ENCODE measurements around the gene TRPC1.

Gene TRPC1

GRCh38 chr3:142846779-142847577 is 123.1 kb downstream of the TRPC1 start:
- DNase-seq, result no peak

DNA sequence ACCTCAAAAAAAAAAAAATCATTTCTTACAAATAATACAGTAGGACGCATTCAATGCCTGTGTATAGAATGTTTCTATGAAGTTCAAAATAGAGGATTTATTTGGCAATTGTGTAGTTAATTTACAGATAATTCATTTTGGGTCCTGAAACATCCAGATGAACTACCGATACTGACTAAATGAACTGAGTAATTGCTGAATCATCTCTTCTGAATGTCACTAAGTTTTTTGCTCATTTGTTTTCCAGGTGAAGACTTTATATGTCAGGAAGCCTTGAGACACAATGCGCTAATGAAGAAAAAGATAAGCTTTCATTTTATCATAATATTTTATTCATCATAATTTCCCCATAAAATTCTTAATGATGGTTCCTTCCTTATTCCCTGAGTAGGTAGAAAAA is 125.3 kb downstream of the TRPC1 start:
- no peak for DNase-seq

DNA sequence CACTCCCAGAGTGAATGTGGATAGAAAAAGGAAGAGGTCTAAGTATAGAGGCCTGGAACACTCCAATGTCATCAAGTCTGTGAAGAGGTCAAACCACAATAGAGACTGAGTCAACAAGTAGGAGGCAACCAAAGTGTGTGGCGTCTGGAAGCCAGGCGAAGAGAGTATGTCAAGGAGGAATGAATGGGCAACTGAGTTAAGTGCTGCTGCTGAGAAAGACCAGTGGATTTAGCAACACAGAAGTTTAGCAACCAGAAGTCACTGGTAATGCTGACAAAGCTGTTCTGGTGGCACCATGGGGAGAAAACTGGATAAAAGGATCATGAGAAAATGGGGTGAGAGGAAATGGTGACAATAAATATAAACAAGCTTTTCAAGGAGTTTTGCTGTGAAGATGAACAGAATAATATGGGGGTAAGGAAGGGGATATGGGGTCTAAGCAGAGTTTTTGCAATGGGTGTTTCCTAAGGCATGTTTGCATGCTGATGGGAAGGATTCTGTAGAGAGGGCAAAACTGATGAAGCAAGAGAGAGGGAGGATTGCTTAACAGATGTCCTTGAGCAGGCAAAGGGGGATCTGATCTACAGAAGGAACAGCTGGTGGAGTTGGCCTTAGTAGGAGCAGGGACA is 126.7 kb downstream of the TRPC1 start:
- no peak for DNase-seq

DNA sequence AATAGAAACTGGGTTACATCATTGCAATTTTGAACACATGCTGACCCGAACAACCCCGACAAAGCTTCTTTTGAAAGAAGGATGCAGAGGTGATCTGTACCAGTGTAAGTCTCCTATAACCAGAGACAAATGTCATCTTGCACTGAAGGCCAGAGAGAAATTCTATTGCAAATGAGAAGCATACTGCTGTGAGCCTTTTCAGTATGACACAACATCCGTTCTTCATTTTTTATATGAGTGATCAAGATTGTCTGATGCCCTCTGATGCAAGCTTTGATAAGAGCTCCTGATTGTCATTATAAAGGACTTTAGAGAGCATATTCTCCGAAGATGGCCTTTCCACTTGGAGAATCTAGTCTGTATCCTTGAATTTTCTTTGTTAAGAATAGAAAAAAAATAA is 128.2 kb downstream of the TRPC1 start:
- no peak for DNase-seq

DNA sequence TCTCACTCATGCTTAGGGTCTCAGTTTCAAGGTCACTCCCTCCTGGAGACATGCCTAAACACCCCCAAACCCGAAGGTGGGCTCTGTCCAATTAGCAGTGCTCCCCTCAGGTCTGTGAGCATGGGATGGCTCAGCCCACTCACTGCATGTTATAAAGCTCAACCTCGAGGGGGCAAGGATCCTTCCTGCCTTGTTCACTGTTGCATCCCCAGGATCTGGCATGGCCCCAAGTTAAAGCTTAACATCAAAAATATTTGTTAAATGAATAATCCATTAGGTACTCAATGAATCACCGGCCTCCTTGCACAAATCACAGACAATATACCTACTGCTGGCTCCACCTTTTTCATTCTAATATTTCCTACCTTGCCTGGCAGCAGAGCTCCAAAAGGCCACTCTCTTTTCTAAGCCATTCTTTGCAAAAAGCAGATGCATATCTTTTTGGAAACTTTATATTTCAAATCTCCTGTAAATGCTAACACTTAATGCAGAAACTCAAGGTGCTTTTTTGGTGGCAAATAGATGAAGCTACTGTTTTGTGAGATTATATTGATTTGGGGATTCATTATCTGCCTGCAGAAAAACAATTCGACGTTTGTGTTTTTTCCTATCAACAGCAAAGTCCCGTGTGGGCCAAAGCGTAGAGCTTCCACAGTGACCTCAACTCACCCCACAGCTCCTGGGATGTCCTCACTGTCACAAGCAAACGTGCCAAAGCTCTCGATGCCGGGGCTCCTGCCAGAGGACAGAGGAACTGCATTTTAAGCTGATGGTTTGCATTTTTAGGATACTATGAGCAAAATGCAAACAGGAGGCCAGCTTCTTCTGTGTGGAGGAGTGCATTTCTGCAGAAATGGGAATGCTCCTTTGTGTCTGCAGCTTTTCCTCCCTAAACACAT is 129.7 kb downstream of the TRPC1 start:
- DNase-seq, result no peak

- DNase-seq, result peak; percentile 53 to 69
Observed at GRCh38 chr3:142857056-142857455, 133.2 kb downstream of the TRPC1 start.

Data from SHP77 (cell line).